Measurements from ENCODE around the gene FAM20A. TPM values are rescaled to one million over a fixed set of nuclear protein-coding genes. Genes with fewer than 3 reads are reported as not detected.

The FAM20A gene
- polyA plus RNA-seq, 3 donors, result 0.91 to 1.6 TPM; not detected in 1

- Mint-ChIP-seq H3K9me3 (peaks cover 0 to 11% (median 5%) of the 10 kb centered on the region in 7 donors), H3K4me1 (peaks cover 27% of the 10 kb centered on the region), H3K4me3 (peak overlapping the region; percentile 40 to 47), H3K27ac (peak overlapping the region in 6 of 7 donors; percentile 24 to 85 (median 70)), H3K27me3 (ENCODE audit: low read depth in 3 of 3) (peaks cover 26 to 40% (median 28%) of the 10 kb centered on the region in 3 donors), H3K36me3 (peaks cover 3 to 4% of the 10 kb centered on the region in 2 donors)
- Histone ChIP-seq H3K9ac (ENCODE audit: insufficient read depth, low read length, poor library complexity, severe bottlenecking) (no peak overlapping the region), H3K4me2 (replicated peaks; ENCODE audit: extremely low read depth, low read length, poor library complexity, severe bottlenecking) (no peak overlapping the region), H3K36me3 (replicated peaks in 1 of 2; ENCODE audit: control insufficient read depth in 1 of 2, insufficient read depth in 2 of 2, low read length in 2 of 2) (no peaks in the 10 kb centered on the region), H2AFZ (ENCODE audit: insufficient read depth, low read depth, low read length, poor library complexity, severe bottlenecking) (no peak overlapping the region), H3K79me2 (ENCODE audit: insufficient read depth, low read length) (no peaks in the 10 kb centered on the region), H3K4me1 (ENCODE audit: control insufficient read depth in 1 of 2, insufficient read depth in 2 of 2, low read length in 2 of 2) (peaks cover 11 to 15% of the 10 kb centered on the region in 2 donors), H3K4me3 (replicated peaks in 1 of 3; ENCODE audit: low read depth in 2 of 3, low read length in 3 of 3) (peak overlapping the region in 1 of 3 experiments; percentile 8), H3K27me3 (ENCODE audit: control insufficient read depth in 2 of 2, insufficient read depth in 2 of 2, low read length in 2 of 2) (peaks cover 15 to 24% of the 10 kb centered on the region in 2 donors), H3K9me3 (replicated peaks in 1 of 2; ENCODE audit: control insufficient read depth in 1 of 2, insufficient read depth in 1 of 2, low read length in 2 of 2) (peaks cover 0 to 4% of the 10 kb centered on the region in 2 donors), H4K20me1 (ENCODE audit: insufficient read depth, low read length) (no peaks in the 10 kb centered on the region), H3K27ac (ENCODE audit: low read depth in 1 of 2, low read length in 2 of 2) (no peak overlapping the region)
- 84% methylated on average over 5 of the region's 12 CpGs for WGBS (ENCODE audit: insufficient coverage)
- no peak for TF ChIP-seq CTCF (IDR thresholded peaks at IDR 0.05)
- intact Hi-C loops (cut with micrococcal nuclease), result no loop called here
- peak in 1 of 3 donors; percentile 33 for DNase-seq
Observed at GRCh38 chr17:68591583-68591982, 9.6 kb downstream of the FAM20A start.

- peaks cover 11 to 19% of the 10 kb centered on the region in 2 donors for H3K27me3 ChIP-seq (ENCODE audit: control insufficient read depth in 2 of 2, insufficient read depth in 2 of 2, low read length in 2 of 2)
- Mint-ChIP-seq H3K27ac (no peak overlapping the region), H3K9me3 (peaks cover 0 to 12% (median 2%) of the 10 kb centered on the region in 7 donors), H3K36me3 (no peaks in the 10 kb centered on the region), H3K4me3 (no peak overlapping the region), H3K27me3 (ENCODE audit: low read depth in 3 of 3) (peaks cover 20 to 31% (median 22%) of the 10 kb centered on the region in 3 donors), H3K4me1 (peaks cover 12% of the 10 kb centered on the region)
- H2AFZ ChIP-seq (ENCODE audit: insufficient read depth, low read depth, low read length, poor library complexity, severe bottlenecking), result no peak overlapping the region
- no peak overlapping the region for H3K9ac ChIP-seq (ENCODE audit: insufficient read depth, low read length, poor library complexity, severe bottlenecking)
- H3K4me3 ChIP-seq (replicated peaks in 1 of 3; ENCODE audit: low read depth in 2 of 3, low read length in 3 of 3), result no peak overlapping the region
- DNase-seq, result no peak
- no peaks in the 10 kb centered on the region for H3K79me2 ChIP-seq (ENCODE audit: insufficient read depth, low read length)
- no peaks in the 10 kb centered on the region for H4K20me1 ChIP-seq (ENCODE audit: insufficient read depth, low read length)
- H3K4me2 ChIP-seq (replicated peaks; ENCODE audit: extremely low read depth, low read length, poor library complexity, severe bottlenecking), result no peak overlapping the region
- no peak for TF ChIP-seq CTCF (IDR thresholded peaks at IDR 0.05)
- H3K27ac ChIP-seq (ENCODE audit: low read depth in 1 of 2, low read length in 2 of 2), result no peak overlapping the region
- no peaks in the 10 kb centered on the region for H3K4me1 ChIP-seq (ENCODE audit: control insufficient read depth in 1 of 2, insufficient read depth in 2 of 2, low read length in 2 of 2)
- intact Hi-C loops (cut with micrococcal nuclease), result no loop called here
- WGBS (ENCODE audit: insufficient coverage), result 85% methylated on average over 2 of the region's 3 CpGs
- no peaks in the 10 kb centered on the region for H3K36me3 ChIP-seq (replicated peaks in 1 of 2; ENCODE audit: control insufficient read depth in 1 of 2, insufficient read depth in 2 of 2, low read length in 2 of 2)
- peaks cover 0 to 4% of the 10 kb centered on the region in 2 donors for H3K9me3 ChIP-seq (replicated peaks in 1 of 2; ENCODE audit: control insufficient read depth in 1 of 2, insufficient read depth in 1 of 2, low read length in 2 of 2)
Observed at GRCh38 chr17:68589086-68589485, 12.1 kb downstream of the FAM20A start.

Measured in CD14-positive monocyte (primary cell).